Prostate gland (tissue), 2 donors: ENCODE results near the gene DNM3.
A peak's percentile ranks its signal among the peaks of the same experiment; 100 is the strongest.

ENCODE experiments used
- POLR2A ChIP-seq: fragments of 450-650 bp; IDR thresholded peaks from one replicate; pipeline ENCODE4 v1.6.1; 2016; ENCODE audit warnings: antibody characterized with exemption, mild to moderate bottlenecking
- POLR2AphosphoS5 ChIP-seq: sonication (generic); formaldehyde crosslinking; IDR thresholded peaks from one replicate; pipeline ENCODE4 v1.6.1; 2017; ENCODE audit warnings: antibody characterized with exemption
- TF ChIP-seq, protein P1 (sequence below), 4 experiments: fragments of 200-600 bp in 2 of 4; fragments of 450-650 bp in 2 of 4; sonication (generic) in 2 of 4; IDR thresholded peaks; 1 replicate in 3 of 4; 2 replicates in 1 of 4; pipeline ENCODE4 v1.5.1; 2016 to 2019; ENCODE audit warnings: antibody characterized with exemption in 4 of 4, mild to moderate bottlenecking in 2 of 4, moderate library complexity in 2 of 4

- TF ChIP-seq, protein P1, sequence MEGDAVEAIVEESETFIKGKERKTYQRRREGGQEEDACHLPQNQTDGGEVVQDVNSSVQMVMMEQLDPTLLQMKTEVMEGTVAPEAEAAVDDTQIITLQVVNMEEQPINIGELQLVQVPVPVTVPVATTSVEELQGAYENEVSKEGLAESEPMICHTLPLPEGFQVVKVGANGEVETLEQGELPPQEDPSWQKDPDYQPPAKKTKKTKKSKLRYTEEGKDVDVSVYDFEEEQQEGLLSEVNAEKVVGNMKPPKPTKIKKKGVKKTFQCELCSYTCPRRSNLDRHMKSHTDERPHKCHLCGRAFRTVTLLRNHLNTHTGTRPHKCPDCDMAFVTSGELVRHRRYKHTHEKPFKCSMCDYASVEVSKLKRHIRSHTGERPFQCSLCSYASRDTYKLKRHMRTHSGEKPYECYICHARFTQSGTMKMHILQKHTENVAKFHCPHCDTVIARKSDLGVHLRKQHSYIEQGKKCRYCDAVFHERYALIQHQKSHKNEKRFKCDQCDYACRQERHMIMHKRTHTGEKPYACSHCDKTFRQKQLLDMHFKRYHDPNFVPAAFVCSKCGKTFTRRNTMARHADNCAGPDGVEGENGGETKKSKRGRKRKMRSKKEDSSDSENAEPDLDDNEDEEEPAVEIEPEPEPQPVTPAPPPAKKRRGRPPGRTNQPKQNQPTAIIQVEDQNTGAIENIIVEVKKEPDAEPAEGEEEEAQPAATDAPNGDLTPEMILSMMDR (IDR thresholded peaks at IDR 0.05): no peak
- TF ChIP-seq POLR2AphosphoS5 (peak; percentile 26), POLR2A (no peak)
These were observed 57.6 kb downstream of the DNM3 start for GRCh38 chr1:171898941-171899340.
